Motor neuron (in vitro differentiated cells): Measurements from ENCODE around the gene TAGLN2. TPM values are rescaled to one million over a fixed set of nuclear protein-coding genes. Genes with fewer than 3 reads are reported as not detected.
A peak's percentile ranks its signal among the peaks of the same experiment; 100 is the strongest.

Experiments
- ATAC-seq, 8 experiments: fragments of 200-7000 bp; cut with Tn5 transposase; replicated peaks in 6 of 8; 2 replicates each; pipeline ENCODE4 v1.8.0; 2021; ENCODE audit warnings: mild to moderate bottlenecking in 8 of 8, moderate library complexity in 8 of 8
- H3K27ac ChIP-seq, 2 donors: fragments of 250-450 bp; sonication (Bioruptor Pico); 2 replicates each; pipeline ENCODE4 v1.9.0; 2021; ENCODE audit warnings: antibody characterized with exemption in 2 of 2, mild to moderate bottlenecking in 2 of 2, moderate library complexity in 1 of 2
- H3K4me1 ChIP-seq, 2 donors: fragments of 250-450 bp; sonication (Bioruptor Pico); replicated peaks in 1 of 2; 2 replicates each; pipeline ENCODE4 v1.6.1; 2021; ENCODE audit warnings: antibody characterized with exemption in 2 of 2, mild to moderate bottlenecking in 2 of 2, moderate library complexity in 1 of 2
- H3K4me3 ChIP-seq, 5 donors: fragments of 250-450 bp; sonication (Bioruptor Pico); 2 replicates each; pipeline ENCODE4 v1.9.0; 2021; ENCODE audit warnings: antibody characterized with exemption in 5 of 5, mild to moderate bottlenecking in 5 of 5, moderate library complexity in 4 of 5
- WGBS, 10 experiments: fragments of 450-650 bp; shearing (Covaris generic); methylation state at CpG; one replicate each; pipeline ENCODE4 v1.0.0; 2022; 5-methylcytosine and 5-hydroxymethylcytosine counted together
- in situ Hi-C, 9 experiments: fragments of 400-800 bp; cut with MboI; loops; one replicate each; pipeline ENCODE4 v1.15.0; 2021; ENCODE audit warnings: low sequenced_read_pairs in 9 of 9, low pct_unique_long_range_greater_than_20kb in 2 of 9; ENCODE audit not compliant: unreplicated experiment in 9 of 9
- total RNA-seq, 8 experiments: library from RNA; unstranded; fragments of 300-600 nt; gene quantifications; 2 replicates each; pipeline versions ENCODE4 v1.2.3 to v1.2.4, GENCODE V29; 2022

The TAGLN2 gene
- total RNA-seq, 8 experiments from 2014 or later = 9.4 to 296 (median 93.0) TPM

- no peak overlapping the region for H3K4me3 ChIP-seq
- in situ Hi-C loops = no loop called here
- ATAC-seq = no peak
- 25 to 80% (median 40%) methylated on average over 1 of the region's 1 CpG; no CpG with 5 or more reads in 5 of the 10 experiments for WGBS, 10 experiments
- no peak overlapping the region for H3K27ac ChIP-seq
- no peaks in the 10 kb centered on the region for H3K4me1 ChIP-seq
Measured at GRCh38 chr1:159869607-159870006, 55.7 kb downstream of the TAGLN2 start.

- H3K4me1 ChIP-seq = no peaks in the 10 kb centered on the region
- peak in 5 of 8 experiments; percentile 35 to 71 (median 47) for ATAC-seq
- 0 to 81% (median 64%) methylated on average over 1 to 3 of the region's 4 CpGs; no CpG with 5 or more reads in 3 of the 10 experiments for WGBS, 10 experiments
- no peak overlapping the region for H3K4me3 ChIP-seq
- no peak overlapping the region for H3K27ac ChIP-seq
- in situ Hi-C loops = no loop called here
Measured at GRCh38 chr1:159869173-159869572, 56.1 kb downstream of the TAGLN2 start.

GRCh38 chr1:159868766-159869165 is 56.5 kb downstream of the TAGLN2 start:
- Histone ChIP-seq H3K4me3 (no peak overlapping the region), H3K27ac (no peak overlapping the region), H3K4me1 (no peaks in the 10 kb centered on the region)
- in situ Hi-C loops = no loop called here
- ATAC-seq = peak in 3 of 8 experiments; percentile 34 to 40 (median 37)
- 53 to 100% (median 68%) methylated on average over 1 to 3 of the region's 3 CpGs; no CpG with 5 or more reads in 7 of the 10 experiments for WGBS, 10 experiments

Other genes starting within 250 kb of the TAGLN2 start
- gene CRP, start 210.9 kb downstream of the TAGLN2 start, total RNA-seq = under 1 TPM in 6 of 8 experiments, not detected in 2; 0.16 to 0.90 (median 0.32) TPM
- 10 to 100 TPM in 4 of 8 experiments, 1 to 10 TPM in 4; 5.6 to 29.4 (median 11.8) TPM for gene DUSP23, start 144.5 kb downstream of the TAGLN2 start, total RNA-seq
- gene FCRL6, start 123.1 kb downstream of the TAGLN2 start, total RNA-seq = 1 to 10 TPM in 1 of 8 experiments, under 1 TPM in 2, not detected in 5; 0.27 to 1.0 (median 0.42) TPM
- under 1 TPM in 1 of 8 experiments, not detected in 7; 0.43 TPM for gene SLAMF8, start 98.6 kb downstream of the TAGLN2 start, total RNA-seq
- gene VSIG8, start 62.9 kb downstream of the TAGLN2 start, total RNA-seq = under 1 TPM in 3 of 8 experiments, not detected in 5; 0.05 to 0.24 (median 0.15) TPM
- gene CFAP45, start 25.3 kb downstream of the TAGLN2 start, total RNA-seq = 10 to 100 TPM in 1 of 8 experiments, 1 to 10 TPM in 4, under 1 TPM in 3; 0.50 to 30.7 (median 1.2) TPM
- gene IGSF9, start 20.1 kb upstream of the TAGLN2 start, total RNA-seq = 10 to 100 TPM in 2 of 8 experiments, 1 to 10 TPM in 4, under 1 TPM in 2; 0.59 to 16.2 (median 3.4) TPM
- under 1 TPM in 1 of 8 experiments, not detected in 7; 0.43 TPM for gene SLAMF9, start 28.7 kb upstream of the TAGLN2 start, total RNA-seq
- 10 to 100 TPM in 4 of 8 experiments, 1 to 10 TPM in 4; 5.5 to 12.3 (median 10.3) TPM for gene PIGM, start 106.5 kb upstream of the TAGLN2 start, total RNA-seq
- gene KCNJ10, start 144.7 kb upstream of the TAGLN2 start, total RNA-seq = 1 to 10 TPM in 2 of 8 experiments, under 1 TPM in 6; 0.18 to 3.9 (median 0.50) TPM
- 1 to 10 TPM in 5 of 8 experiments, under 1 TPM in 3; 0.18 to 9.5 (median 3.8) TPM for gene KCNJ9, start 156.0 kb upstream of the TAGLN2 start, total RNA-seq
- gene IGSF8, start 173.1 kb upstream of the TAGLN2 start, total RNA-seq = 10 to 100 TPM; 18.6 to 47.4 (median 39.4) TPM
- 10 to 100 TPM in 1 of 8 experiments, 1 to 10 TPM in 4, under 1 TPM in 3; 0.54 to 53.5 (median 1.2) TPM for gene ATP1A2, start 190.3 kb upstream of the TAGLN2 start, total RNA-seq
- under 1 TPM in 6 of 8 experiments, not detected in 2; 0.17 to 0.57 (median 0.21) TPM for gene ATP1A4, start 226.1 kb upstream of the TAGLN2 start, total RNA-seq